ENCODE results near the gene PACS1. TPM values are rescaled to one million over a fixed set of nuclear protein-coding genes. Genes with fewer than 3 reads are reported as not detected.

The PACS1 gene
- total and polyA plus RNA-seq, 4 experiments from 2014 or later, result 13.7 to 262 (median 177) TPM

DNA sequence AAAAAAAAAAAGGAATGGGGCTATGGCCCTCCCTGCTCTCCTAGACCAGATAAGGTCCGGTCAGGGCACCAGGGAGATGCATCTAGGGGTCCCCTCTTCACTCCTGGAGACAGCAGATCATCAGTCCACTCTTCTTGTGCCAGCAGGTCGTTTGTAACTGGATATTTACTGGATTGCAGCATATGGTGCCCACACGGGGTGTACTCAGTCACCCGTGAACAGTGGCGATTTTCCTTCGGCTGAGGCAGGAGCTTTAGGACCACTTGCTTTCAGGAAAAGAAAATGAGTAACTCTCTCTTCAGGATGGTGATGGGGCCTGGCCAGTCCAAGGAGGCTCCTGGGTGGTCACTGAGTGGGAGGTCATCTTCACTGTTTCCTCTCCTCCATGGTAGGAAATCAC, 160.1 kb downstream of the PACS1 start:
- intact Hi-C loops (cut with micrococcal nuclease), result no loop called here
- Mint-ChIP-seq H3K36me3 (peaks cover 51 to 73% of the 10 kb centered on the region in 2 donors), H3K4me1 (peaks cover 0 to 1% (median under 1%) of the 10 kb centered on the region in 4 donors), H3K27ac (no peak overlapping the region), H3K4me3 (no peak overlapping the region), H3K9me3 (peaks cover 0 to 7% (median 0%) of the 10 kb centered on the region in 8 donors), H3K27me3 (no peaks in the 10 kb centered on the region)
- Histone ChIP-seq H3K9me3 (ENCODE audit: control insufficient read depth in 1 of 2, low read length in 2 of 2) (no peaks in the 10 kb centered on the region), H3K27me3 (ENCODE audit: insufficient read depth, low read length) (no peaks in the 10 kb centered on the region), H3K4me3 (ENCODE audit: low read length in 2 of 2) (no peak overlapping the region), H3K27ac (ENCODE audit: low read depth, low read length) (no peak overlapping the region), H3K36me3 (ENCODE audit: insufficient read depth, low read length) (peaks cover 66% of the 10 kb centered on the region), H3K4me1 (ENCODE audit: insufficient read depth, low read length) (no peaks in the 10 kb centered on the region)
- ChIA-PET CTCF (ENCODE audit: partially characterized antibody) (no interaction called here), POLR2A (ENCODE audit: partially characterized antibody) (no interaction called here)
- DNase-seq, result no peak

DNA sequence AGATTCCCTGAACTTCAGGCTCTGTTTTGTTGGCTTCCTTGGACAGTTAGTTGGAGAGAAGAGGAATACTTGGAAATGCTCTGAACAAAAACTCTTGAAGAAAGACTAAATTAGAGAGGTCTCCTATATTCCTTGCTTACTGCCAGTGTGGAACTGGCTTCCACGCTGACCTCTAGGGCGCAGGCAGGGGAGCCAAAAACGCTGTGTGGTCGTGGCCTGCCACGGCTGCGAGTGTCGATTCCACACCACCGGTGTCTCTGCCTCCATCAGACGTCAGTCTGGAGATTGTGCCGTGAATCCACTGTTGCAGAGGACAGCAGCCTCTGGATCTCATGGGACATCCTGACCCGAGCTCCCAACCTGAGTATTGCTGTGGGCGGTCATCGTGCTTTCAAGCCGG, 160.9 kb downstream of the PACS1 start:
- Mint-ChIP-seq H3K4me3 (no peak overlapping the region), H3K27me3 (no peaks in the 10 kb centered on the region), H3K36me3 (peaks cover 59 to 78% of the 10 kb centered on the region in 2 donors), H3K9me3 (peaks cover 0 to 7% (median 0%) of the 10 kb centered on the region in 8 donors), H3K4me1 (peaks cover 0 to 3% (median 0%) of the 10 kb centered on the region in 4 donors), H3K27ac (peak overlapping the region in 2 of 7 donors; percentile 55 to 65)
- no peak overlapping the region for H3K27ac ChIP-seq (ENCODE audit: low read depth, low read length)
- ChIA-PET CTCF (ENCODE audit: partially characterized antibody) (no interaction called here), POLR2A (ENCODE audit: partially characterized antibody) (no interaction called here)
- H3K36me3 ChIP-seq (ENCODE audit: insufficient read depth, low read length), result peaks cover 73% of the 10 kb centered on the region
- intact Hi-C loops (cut with micrococcal nuclease), result no loop called here
- no peak overlapping the region for H3K4me3 ChIP-seq (ENCODE audit: low read length in 2 of 2)
- no peak for DNase-seq
- H3K27me3 ChIP-seq (ENCODE audit: insufficient read depth, low read length), result no peaks in the 10 kb centered on the region
- no peaks in the 10 kb centered on the region for H3K9me3 ChIP-seq (ENCODE audit: control insufficient read depth in 1 of 2, low read length in 2 of 2)
- H3K4me1 ChIP-seq (ENCODE audit: insufficient read depth, low read length), result no peaks in the 10 kb centered on the region

DNA sequence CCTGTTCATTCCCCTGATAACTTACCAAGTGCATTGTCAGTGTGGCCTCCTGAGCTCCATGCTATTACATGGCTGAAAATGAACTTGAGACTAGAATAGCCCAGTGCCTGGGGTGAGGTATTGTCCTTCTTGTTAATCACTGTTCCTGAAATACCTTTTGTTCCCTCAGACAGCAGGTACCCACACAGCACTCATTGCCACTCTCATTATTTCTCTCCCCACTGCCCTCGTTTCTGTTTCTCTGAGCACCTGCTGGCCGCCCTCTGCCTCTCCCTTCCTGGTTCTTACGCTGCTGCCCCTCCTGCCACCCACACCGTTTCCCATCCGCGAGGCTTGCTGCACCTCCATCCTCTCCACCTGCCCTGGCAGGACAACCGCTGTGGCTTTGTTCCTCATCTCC, 161.5 kb downstream of the PACS1 start:
- intact Hi-C loops (cut with micrococcal nuclease), result no loop called here
- POLR2A ChIA-PET (ENCODE audit: partially characterized antibody), result interaction anchor here (1.1 kb wide), 1 partner anchor 15 kb away, joined by 3 read pairs; no protein-coding TSS in a partner anchor
- H3K9me3 ChIP-seq (ENCODE audit: control insufficient read depth in 1 of 2, low read length in 2 of 2), result no peaks in the 10 kb centered on the region
- Mint-ChIP-seq H3K4me1 (peaks cover 0 to 3% (median 0%) of the 10 kb centered on the region in 4 donors), H3K27ac (peak overlapping the region in 2 of 7 donors; percentile 19 to 75), H3K36me3 (peaks cover 59 to 77% of the 10 kb centered on the region in 2 donors), H3K27me3 (no peaks in the 10 kb centered on the region), H3K4me3 (no peak overlapping the region), H3K9me3 (peaks cover 0 to 7% (median 0%) of the 10 kb centered on the region in 8 donors)
- H3K36me3 ChIP-seq (ENCODE audit: insufficient read depth, low read length), result peaks cover 77% of the 10 kb centered on the region
- DNase-seq, result no peak
- H3K4me3 ChIP-seq (ENCODE audit: low read length in 2 of 2), result no peak overlapping the region
- CTCF ChIA-PET (ENCODE audit: partially characterized antibody), result no interaction called here
- no peaks in the 10 kb centered on the region for H3K4me1 ChIP-seq (ENCODE audit: insufficient read depth, low read length)
- H3K27ac ChIP-seq (ENCODE audit: low read depth, low read length), result no peak overlapping the region
- no peaks in the 10 kb centered on the region for H3K27me3 ChIP-seq (ENCODE audit: insufficient read depth, low read length)

DNA sequence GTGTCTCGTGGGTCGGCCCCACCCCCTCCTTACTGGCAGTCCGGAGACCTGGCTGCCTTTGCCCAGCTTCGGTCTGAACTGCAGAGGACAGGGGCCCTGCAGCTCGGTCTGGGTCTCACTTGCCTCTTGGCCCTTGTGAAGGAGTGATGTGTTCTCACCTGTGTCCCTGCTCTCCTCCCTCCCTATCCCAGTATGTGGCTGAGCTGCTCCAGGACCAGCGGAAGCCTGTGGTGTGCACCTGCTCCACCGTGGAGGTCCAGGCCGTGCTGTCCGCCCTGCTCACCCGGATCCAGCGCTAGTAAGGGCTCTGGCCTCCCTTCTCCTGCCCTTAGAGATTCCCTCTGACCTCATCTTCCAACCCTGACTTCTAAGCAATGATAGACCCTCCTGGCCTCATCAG, 162.7 kb downstream of the PACS1 start:
- H3K4me3 ChIP-seq (ENCODE audit: low read length in 2 of 2), result no peak overlapping the region
- Mint-ChIP-seq H3K4me3 (no peak overlapping the region), H3K36me3 (peaks cover 59 to 73% of the 10 kb centered on the region in 2 donors), H3K9me3 (peaks cover 0 to 7% (median 0%) of the 10 kb centered on the region in 8 donors), H3K27ac (no peak overlapping the region), H3K4me1 (peaks cover 0 to 3% (median 0%) of the 10 kb centered on the region in 4 donors), H3K27me3 (no peaks in the 10 kb centered on the region)
- ChIA-PET POLR2A (ENCODE audit: partially characterized antibody) (interaction anchor here (1.1 kb wide), 1 partner anchor 14 kb away, joined by 3 read pairs; no protein-coding TSS in a partner anchor), CTCF (ENCODE audit: partially characterized antibody) (no interaction called here)
- H3K36me3 ChIP-seq (ENCODE audit: insufficient read depth, low read length), result peaks cover 72% of the 10 kb centered on the region
- H3K27ac ChIP-seq (ENCODE audit: low read depth, low read length), result no peak overlapping the region
- H3K4me1 ChIP-seq (ENCODE audit: insufficient read depth, low read length), result no peaks in the 10 kb centered on the region
- DNase-seq, result no peak
- no peaks in the 10 kb centered on the region for H3K9me3 ChIP-seq (ENCODE audit: control insufficient read depth in 1 of 2, low read length in 2 of 2)
- intact Hi-C loops (cut with micrococcal nuclease), result no loop called here
- no peaks in the 10 kb centered on the region for H3K27me3 ChIP-seq (ENCODE audit: insufficient read depth, low read length)

DNA sequence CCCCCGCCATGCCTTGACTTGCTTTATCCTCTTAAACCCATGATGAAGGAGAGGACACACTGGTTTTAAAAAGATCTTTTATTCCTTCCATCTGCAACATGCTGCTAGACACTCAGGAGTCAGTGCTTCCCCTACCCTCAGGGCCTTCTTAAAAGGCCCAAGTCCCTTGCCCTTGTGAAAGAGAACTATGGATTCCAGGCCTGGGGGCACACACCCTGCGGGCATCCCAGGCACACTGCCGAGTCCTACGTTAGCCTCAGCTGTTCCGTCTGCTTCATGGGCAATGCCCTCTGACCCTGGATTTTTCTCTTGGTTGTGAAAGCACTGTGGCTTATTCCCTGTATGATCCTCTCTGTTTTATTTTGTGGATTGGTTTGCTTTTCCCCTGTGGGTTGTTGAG, 163.2 kb downstream of the PACS1 start:
- intact Hi-C loops (cut with micrococcal nuclease), result no loop called here
- Histone ChIP-seq H3K9me3 (ENCODE audit: control insufficient read depth in 1 of 2, low read length in 2 of 2) (no peaks in the 10 kb centered on the region), H3K4me3 (ENCODE audit: low read length in 2 of 2) (no peak overlapping the region), H3K27me3 (ENCODE audit: insufficient read depth, low read length) (no peaks in the 10 kb centered on the region), H3K36me3 (ENCODE audit: insufficient read depth, low read length) (peaks cover 73% of the 10 kb centered on the region), H3K4me1 (ENCODE audit: insufficient read depth, low read length) (no peaks in the 10 kb centered on the region), H3K27ac (ENCODE audit: low read depth, low read length) (no peak overlapping the region)
- CTCF ChIA-PET (ENCODE audit: partially characterized antibody), result no interaction called here
- peak overlapping the region in 1 of 7 donors; percentile 64 for H3K27ac Mint-ChIP-seq
- peaks cover 57 to 73% of the 10 kb centered on the region in 2 donors for H3K36me3 Mint-ChIP-seq
- no peak for DNase-seq
- no peaks in the 10 kb centered on the region for H3K27me3 Mint-ChIP-seq
- peaks cover 0 to 3% (median 0%) of the 10 kb centered on the region in 4 donors for H3K4me1 Mint-ChIP-seq
- peak overlapping the region in 1 of 8 donors; percentile 8 for H3K4me3 Mint-ChIP-seq
- H3K9me3 Mint-ChIP-seq, result peaks cover 0 to 7% (median 0%) of the 10 kb centered on the region in 8 donors
- POLR2A ChIA-PET (ENCODE audit: partially characterized antibody), result no interaction called here

DNA sequence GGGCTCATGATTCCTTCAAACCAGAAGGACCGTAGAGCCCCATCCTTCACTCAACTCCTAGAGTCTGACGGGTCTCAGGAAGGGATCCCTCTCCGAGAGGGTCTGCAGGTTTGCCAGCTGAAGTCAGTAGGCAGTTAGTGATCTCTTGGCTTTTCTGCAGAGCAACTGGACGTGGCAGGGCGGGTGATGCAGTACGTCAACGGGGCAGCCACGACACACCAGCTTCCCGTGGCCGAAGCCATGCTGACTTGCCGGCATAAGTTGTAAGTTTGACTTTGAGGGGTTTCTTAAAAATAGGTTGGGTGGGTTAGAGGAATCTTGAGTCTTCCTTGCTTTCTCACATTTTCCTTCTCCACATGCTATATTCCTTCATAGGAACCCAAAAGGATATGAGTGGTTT, 165.1 kb downstream of the PACS1 start:
- H3K9me3 Mint-ChIP-seq, result peaks cover 0 to 7% (median 0%) of the 10 kb centered on the region in 8 donors
- no peak overlapping the region for H3K4me3 Mint-ChIP-seq
- peaks cover 47 to 79% of the 10 kb centered on the region in 2 donors for H3K36me3 Mint-ChIP-seq
- H3K27me3 Mint-ChIP-seq, result no peaks in the 10 kb centered on the region
- Histone ChIP-seq H3K9me3 (ENCODE audit: control insufficient read depth in 1 of 2, low read length in 2 of 2) (no peaks in the 10 kb centered on the region), H3K27ac (ENCODE audit: low read depth, low read length) (no peak overlapping the region), H3K36me3 (ENCODE audit: insufficient read depth, low read length) (peaks cover 84% of the 10 kb centered on the region), H3K4me3 (ENCODE audit: low read length in 2 of 2) (no peak overlapping the region), H3K27me3 (ENCODE audit: insufficient read depth, low read length) (no peaks in the 10 kb centered on the region), H3K4me1 (ENCODE audit: insufficient read depth, low read length) (no peaks in the 10 kb centered on the region)
- H3K27ac Mint-ChIP-seq, result peak overlapping the region in 2 of 7 donors; percentile 36 to 59
- no peak for DNase-seq
- ChIA-PET POLR2A (ENCODE audit: partially characterized antibody) (no interaction called here), CTCF (ENCODE audit: partially characterized antibody) (interaction anchor here (1.5 to 2.6 kb wide), 2 partner anchors 12 to 19 kb away, joined by 3 to 11 read pairs; no protein-coding TSS in a partner anchor)
- intact Hi-C loops (cut with micrococcal nuclease), result no loop called here
- H3K4me1 Mint-ChIP-seq, result peaks cover 0 to 3% (median 0%) of the 10 kb centered on the region in 4 donors

DNA sequence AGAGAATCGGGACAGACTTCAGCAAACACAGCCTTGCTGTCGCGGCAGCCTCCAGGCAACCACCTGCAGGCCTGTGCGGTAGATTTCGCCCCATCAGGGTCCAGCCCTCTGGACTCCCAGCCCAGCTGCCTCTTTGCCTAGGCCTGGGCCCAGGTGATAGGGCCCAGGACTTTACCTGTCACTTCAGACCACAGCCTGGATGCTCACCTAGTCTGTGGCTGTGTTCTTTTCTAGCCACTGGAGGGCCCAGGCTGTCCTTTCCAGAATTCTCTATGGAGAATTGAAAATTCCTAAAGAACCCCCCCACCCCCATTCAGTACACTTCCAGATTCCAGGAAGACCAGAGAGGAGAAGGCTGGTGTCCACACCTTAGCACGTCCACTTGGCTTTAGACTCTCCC, 167.8 kb downstream of the PACS1 start:
- H3K27me3 ChIP-seq (ENCODE audit: insufficient read depth, low read length), result no peaks in the 10 kb centered on the region
- intact Hi-C loops (cut with micrococcal nuclease), result no loop called here
- Mint-ChIP-seq H3K9me3 (peaks cover 0 to 3% (median 0%) of the 10 kb centered on the region in 8 donors), H3K27ac (peak overlapping the region in 1 of 7 donors; percentile 24), H3K27me3 (no peaks in the 10 kb centered on the region), H3K36me3 (peaks cover 42 to 76% of the 10 kb centered on the region in 2 donors), H3K4me3 (no peak overlapping the region), H3K4me1 (peaks cover 0 to 2% (median 0%) of the 10 kb centered on the region in 4 donors)
- ChIA-PET CTCF (ENCODE audit: partially characterized antibody) (interaction anchor here (1.9 to 2.6 kb wide), 3 partner anchors 9 to 17 kb away, joined by 7 to 11 read pairs (median 9); no protein-coding TSS in a partner anchor), POLR2A (ENCODE audit: partially characterized antibody) (interaction anchor here (3.0 kb wide), 1 partner anchor 14 kb away, joined by 12 read pairs; no protein-coding TSS in a partner anchor)
- H3K27ac ChIP-seq (ENCODE audit: low read depth, low read length), result no peak overlapping the region
- no peak overlapping the region for H3K4me3 ChIP-seq (ENCODE audit: low read length in 2 of 2)
- no peak for DNase-seq
- peaks cover 80% of the 10 kb centered on the region for H3K36me3 ChIP-seq (ENCODE audit: insufficient read depth, low read length)
- no peaks in the 10 kb centered on the region for H3K9me3 ChIP-seq (ENCODE audit: control insufficient read depth in 1 of 2, low read length in 2 of 2)
- H3K4me1 ChIP-seq (ENCODE audit: insufficient read depth, low read length), result no peaks in the 10 kb centered on the region

Data from CD4-positive, alpha-beta memory T cell (primary cell).